ENCODE results near the gene SORCS2.

DNA sequence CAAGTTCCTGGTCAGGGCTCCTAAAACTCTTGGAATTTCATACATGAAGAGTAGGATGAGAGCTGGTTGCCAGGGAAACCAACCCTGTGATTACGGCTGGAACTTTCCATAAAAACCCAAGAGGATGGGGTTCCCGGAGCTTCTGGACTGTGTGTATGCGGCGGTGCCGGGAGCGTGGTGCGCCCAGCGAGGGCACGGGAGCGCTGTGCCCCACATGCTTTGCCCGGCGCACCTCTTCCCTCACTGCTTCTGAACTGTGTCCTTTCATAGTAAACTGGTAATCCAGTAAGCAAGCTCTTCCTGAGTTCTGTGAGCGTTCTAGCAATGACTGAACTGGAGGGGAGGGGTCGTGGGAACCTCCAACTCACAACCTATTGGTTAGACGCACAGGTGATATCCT lies 594.7 kb downstream of the SORCS2 start:
- no peak for TF ChIP-seq FOXA1 (IDR thresholded peaks at IDR 0.05)
- no peak for TF ChIP-seq LEF1 (IDR thresholded peaks at IDR 0.05; ENCODE audit: borderline replicate concordance)
- no peak for TF ChIP-seq ELF4 (IDR thresholded peaks at IDR 0.05)
- TF ChIP-seq ZNF384 (IDR thresholded peaks at IDR 0.05): no peak
- TF ChIP-seq, protein P1, sequence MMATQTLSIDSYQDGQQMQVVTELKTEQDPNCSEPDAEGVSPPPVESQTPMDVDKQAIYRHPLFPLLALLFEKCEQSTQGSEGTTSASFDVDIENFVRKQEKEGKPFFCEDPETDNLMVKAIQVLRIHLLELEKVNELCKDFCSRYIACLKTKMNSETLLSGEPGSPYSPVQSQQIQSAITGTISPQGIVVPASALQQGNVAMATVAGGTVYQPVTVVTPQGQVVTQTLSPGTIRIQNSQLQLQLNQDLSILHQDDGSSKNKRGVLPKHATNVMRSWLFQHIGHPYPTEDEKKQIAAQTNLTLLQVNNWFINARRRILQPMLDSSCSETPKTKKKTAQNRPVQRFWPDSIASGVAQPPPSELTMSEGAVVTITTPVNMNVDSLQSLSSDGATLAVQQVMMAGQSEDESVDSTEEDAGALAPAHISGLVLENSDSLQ (IDR thresholded peaks at IDR 0.05): no peak
- TF ChIP-seq SUZ12 (IDR thresholded peaks at IDR 0.05): no peak
- TF ChIP-seq ARNT (IDR thresholded peaks at IDR 0.05): no peak
- no peak for TF ChIP-seq NFRKB (IDR thresholded peaks at IDR 0.05)
- TF ChIP-seq FOXK2 (IDR thresholded peaks at IDR 0.05): no peak
